GM04503 (cell line): Measurements from ENCODE around the gene ADI1.

ENCODE experiments used
- DNase-seq: peaks from one replicate; pipeline ENCODE4 v3.0.0-alpha.2; 2012; ENCODE audit warnings: low read depth

ADI1 gene

DNA sequence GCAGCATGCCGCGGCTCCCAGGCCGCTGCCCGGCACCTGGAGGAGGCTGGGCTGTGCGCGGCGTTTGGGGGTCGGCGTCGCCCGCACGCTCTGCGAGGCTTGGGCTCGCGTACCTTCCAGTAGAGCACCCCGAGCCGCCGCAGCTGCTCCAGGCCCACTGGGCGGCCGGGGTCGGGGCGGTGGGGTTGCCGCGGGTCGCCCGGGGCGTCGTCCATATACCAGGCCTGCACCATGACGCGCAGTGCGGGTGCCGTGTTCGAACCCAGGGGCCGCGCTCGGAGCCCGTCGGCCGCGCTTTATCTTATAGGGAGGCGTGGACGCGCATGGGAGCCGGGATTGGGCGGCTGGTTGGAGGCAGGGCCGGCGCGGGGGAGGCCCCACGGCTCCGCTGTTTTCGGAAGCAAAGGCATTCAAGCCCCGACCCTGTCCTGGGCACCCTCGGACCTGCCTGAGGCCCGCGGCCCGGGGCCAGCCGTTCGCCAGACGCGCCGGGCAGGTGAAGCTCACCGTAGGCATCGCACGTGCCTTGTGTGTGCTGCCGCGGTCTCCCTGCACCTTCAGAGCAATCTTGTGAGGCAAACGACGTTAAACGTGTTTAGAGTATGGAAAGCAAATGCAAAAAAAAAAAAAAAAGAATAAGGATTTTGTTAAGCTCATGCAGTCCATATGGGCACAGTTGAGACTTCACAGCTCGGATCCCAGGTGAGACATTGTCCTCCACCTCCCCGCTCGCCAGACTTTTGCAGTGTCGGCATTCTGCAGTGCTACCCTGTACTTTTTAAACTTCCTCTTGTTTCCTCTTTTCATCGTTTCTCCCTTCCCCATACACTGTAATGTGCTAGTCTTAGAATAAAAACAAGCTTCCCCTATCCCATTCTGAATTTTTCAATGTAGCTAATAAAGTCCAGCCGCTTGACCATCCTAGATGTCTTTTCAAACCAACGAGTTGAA lies at the start of gene ADI1:
ADI1 (minus strand) TSS at position 277 of the 951 bp plus-strand sequence; CDS start at position 233, 44 bp downstream.
- DNase-seq = no peak

DNA sequence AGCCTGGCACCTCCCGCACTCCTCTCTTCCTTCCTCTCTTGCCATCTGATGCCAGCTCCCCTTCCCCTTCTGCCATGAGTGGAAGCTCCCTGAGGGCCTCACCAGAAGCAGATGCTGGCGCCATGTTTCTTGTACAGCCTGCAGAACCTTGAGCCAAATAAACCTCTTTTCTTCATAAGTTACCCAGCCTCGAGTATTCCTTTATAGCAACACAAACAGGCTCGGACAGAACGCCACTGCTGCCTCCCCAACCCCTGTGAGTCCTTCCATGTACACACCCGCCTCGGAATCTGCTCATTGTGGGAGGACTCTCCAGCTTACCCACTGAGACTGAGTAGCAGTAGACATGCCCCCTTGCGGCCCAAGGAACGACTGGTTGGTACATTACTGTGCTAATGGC lies 47.5 kb upstream of the ADI1 start:
- no peak for DNase-seq

GRCh38 chr2:3565117-3565516 lies 45.8 kb upstream of the ADI1 start:
- no peak for DNase-seq

GRCh38 chr2:3563521-3563976 lies 44.2 kb upstream of the ADI1 start:
- DNase-seq = no peak

DNA sequence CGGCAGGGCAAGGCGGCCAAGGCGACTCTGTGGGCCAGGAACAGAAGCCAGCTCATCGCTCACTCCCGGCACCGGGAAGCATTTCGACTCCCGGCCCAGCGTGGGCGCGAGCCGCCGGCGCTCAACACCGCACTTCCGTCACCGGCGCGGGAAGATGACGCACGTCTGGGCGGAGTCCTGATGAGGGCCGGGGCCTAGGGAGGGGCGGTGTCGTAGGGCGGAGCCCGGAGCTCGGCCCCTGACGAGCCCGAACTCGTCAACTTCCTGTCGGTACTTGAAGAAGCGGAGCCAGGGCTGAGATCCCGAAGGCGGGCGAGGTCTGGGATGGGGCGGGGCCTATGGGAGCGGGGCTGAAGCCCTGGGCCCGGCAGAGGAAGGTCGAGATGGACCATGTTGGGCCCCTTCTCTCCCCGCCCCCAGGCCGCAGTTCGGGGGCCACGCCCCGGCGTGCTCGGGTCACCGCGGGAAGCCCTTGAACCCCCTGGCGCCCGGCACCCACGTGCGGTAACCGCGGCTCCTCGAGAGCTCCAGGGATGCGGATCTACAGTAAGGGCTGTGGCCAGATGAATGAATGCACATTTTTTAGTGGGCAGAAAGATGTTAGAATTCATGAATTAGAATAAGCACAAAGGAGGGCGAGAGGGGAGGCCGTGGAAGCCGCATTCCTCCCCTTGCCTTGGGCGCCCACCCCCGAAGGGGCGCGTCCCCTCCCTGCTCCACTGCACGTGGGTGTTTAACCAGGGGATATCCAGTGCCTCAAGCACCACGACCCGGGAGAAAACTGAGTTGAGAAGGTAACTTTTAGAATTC lies 39.1 kb upstream of the ADI1 start, which contains the start of gene RNASEH1:
RNASEH1 (minus strand) TSS at position 129 of the 810 bp plus-strand sequence; CDS start at position 56, 73 bp downstream.
- peak; percentile 88 for DNase-seq

DNA sequence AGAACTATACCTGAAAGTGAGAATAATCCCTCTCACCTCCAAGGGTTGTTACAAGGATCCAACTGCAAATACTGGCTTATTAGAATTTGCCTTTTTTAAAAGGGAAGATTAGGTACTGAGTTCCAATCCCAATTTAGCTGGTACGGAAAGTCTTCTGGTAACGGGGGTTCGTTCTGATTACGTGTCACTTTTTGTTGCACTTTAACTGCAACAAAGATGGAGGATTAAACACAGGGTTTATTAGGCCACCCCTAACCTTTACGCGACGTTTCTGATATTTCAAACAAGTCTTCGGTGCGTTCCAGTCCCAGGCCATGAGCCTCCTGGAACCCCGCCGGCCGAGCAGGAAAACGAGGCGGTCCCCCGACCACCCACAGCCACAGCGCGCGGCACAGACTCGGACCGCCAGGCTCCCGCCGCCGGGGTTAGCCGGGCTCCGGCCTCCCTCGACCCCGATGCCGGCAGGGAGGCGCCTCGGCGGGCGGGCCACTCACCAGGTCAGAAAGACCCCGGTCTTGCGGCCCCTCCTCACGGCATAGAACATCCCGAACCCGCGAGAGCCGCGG lies 38.4 kb upstream of the ADI1 start:
- no peak for DNase-seq

GRCh38 chr2:3553946-3554345 lies 34.6 kb upstream of the ADI1 start:
- no peak for DNase-seq

GRCh38 chr2:3547915-3548314 lies 28.6 kb upstream of the ADI1 start:
- DNase-seq = no peak

- DNase-seq = no peak
Measured at GRCh38 chr2:3545788-3546478, 26.6 kb upstream of the ADI1 start.

- no peak for DNase-seq
Measured at GRCh38 chr2:3543023-3543683, 23.8 kb upstream of the ADI1 start.

GRCh38 chr2:3542107-3542506 lies 22.8 kb upstream of the ADI1 start:
- no peak for DNase-seq

DNA sequence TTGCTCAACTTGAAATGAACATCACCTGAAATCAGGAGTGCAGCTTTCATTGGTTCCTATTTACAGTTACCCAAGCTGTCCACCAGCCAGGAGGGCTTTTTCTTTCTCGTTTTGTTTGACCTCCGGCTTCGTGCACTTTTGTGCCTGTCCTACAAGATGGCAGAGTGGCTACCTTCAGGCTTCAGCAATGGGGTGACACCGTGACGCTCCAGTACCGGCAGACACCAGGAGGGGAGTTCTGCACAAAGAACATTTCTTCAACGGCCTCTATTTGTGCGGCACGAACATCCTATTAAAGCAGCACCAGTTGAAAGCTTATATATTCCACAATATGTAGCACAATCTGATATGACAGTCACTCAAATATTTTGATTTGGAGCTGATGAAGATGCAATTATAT lies 20.5 kb upstream of the ADI1 start:
- no peak for DNase-seq

DNA sequence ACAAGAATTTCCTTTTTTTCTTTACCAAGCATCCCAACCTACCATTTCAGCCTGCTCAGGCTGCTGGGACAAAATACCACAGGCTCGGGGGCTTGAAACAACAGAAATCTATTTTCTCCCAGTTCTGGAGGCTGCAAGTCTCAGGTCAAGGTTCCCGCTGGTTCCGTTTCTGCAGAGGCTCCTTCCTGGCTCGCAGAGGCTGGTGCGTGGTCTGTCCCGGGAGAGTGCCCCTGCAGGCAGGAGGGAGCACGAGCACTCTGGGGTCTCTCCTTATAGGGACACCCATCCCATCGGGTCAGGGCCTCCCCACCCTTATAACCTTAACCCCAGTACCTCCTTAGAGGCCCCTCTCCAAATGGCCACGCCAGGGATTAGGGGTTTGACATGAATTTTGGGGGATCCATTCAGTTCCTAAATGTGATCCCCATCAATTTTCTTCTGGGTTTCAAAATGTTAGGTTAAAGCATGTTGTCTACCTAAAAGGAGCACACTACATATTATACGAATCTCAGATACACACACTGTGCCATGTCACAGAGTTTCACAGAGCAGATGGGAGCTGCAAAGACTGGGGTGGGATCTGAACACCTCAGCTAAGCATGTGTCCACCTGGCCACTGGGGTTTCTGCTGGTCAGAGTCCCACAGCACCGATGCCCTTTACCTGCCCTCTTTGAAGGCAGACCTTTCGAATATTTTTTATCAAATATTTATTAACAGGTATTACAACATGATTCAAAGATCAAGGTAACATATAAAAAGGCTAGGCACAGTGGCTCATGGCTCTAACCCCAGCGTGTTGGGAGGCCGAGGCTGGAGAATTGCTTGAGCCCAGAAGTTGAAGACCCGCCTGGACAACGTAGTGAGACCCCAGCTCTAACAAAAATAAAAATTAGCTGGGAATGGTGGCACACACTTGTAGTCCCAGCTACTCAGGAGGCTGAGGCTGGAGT lies 17.6 kb upstream of the ADI1 start:
- DNase-seq = no peak

DNA sequence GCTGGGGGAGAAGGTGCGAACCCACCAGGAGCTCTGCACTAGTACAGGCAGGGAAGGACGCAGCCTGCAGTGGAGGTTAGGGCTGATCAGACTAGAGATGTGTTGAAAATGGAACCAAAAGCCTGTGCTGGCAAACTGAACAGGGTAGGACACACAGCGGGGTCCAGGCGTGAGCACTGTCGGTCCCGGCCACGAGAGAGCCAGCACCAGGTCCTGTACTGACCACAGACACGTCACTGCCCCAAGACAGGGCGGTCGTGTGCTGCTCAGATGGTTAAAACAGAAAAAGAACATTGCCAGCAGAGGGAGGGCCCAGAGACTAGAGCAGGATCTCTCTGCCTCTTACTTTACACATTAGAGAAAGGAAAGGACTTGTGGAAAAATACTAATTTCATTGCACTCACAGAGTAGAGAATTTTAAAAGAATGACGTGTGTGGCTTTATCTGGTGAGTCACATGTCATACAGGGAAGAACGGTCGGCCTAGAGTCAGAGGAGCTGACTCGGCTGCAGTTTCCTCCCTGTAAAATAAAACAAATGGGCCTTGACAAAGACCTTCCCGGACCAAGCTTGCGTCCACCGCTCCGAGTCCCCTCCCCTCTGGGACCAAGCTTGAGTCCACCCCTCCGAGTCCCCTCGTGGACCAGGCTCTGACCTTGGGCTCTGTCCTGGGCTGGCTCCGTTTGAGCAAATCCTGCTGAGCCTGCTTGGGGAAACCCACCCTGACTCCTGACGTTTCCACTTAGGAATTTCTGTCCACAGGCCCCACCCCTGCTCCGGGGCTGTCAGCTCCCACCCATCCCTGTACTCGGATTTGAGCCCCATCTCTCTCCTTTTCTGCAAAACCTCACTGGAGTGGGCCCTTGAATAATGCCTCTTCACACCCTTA lies 16.7 kb upstream of the ADI1 start:
- DNase-seq = peak; percentile 82

DNA sequence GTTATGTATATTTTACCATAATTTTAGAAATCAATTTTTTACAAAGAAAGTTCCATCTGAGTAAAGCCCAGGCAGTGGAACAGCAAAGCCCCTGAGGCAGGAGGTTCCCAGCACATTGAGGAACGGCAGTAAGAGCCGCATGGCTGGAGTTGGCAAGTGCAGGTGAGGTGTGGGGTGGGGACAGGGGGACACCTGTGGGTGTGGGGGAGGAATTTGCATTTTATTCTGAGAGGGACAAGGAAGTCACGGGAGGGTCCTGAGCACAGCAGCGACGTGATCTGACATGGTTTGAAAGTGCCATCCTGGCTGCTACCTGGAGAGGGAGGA lies 16.1 kb upstream of the ADI1 start:
- DNase-seq = no peak

GRCh38 chr2:3534251-3534814 lies 15.0 kb upstream of the ADI1 start:
- no peak for DNase-seq

GRCh38 chr2:3533836-3534235 lies 14.5 kb upstream of the ADI1 start:
- DNase-seq = no peak

- no peak for DNase-seq
Measured at GRCh38 chr2:3532941-3533340, 13.6 kb upstream of the ADI1 start.
